A673 (cell line): ENCODE measurements around the gene APOBEC3C. TPM values are rescaled to one million over a fixed set of nuclear protein-coding genes. Genes with fewer than 3 reads are reported as not detected.

Experiments used
- BruUV-seq: library from RNA; stranded (reverse); fragments of 400-500 nt; replicated peaks from 2 replicates; lab custom pipeline; 2021; lab: Mats Ljungman, UMichigan
- CTCF ChIA-PET: fragments of 300-600 bp; sonication (Branson Sonifier 250); formaldehyde crosslinking; loops from one replicate; lab custom pipeline; 2022; ENCODE audit warnings: antibody characterized with exemption; lab: Charles Lee
- POLR2A ChIA-PET: fragments of 300-600 bp; sonication (Branson Sonifier 250); formaldehyde crosslinking; loops from one replicate; lab custom pipeline; 2022; ENCODE audit warnings: antibody characterized with exemption; ENCODE audit not compliant: low non-redundant PET; lab: Charles Lee
- DNase-seq: peaks from one replicate; pipeline ENCODE4 v3.0.0-alpha.2; 2015; ENCODE audit warnings: low spot score
- H3K27ac ChIP-seq: fragments of 200-600 bp; sonication (generic); 2 replicates; pipeline ENCODE4 v1.5.1; 2016; ENCODE audit warnings: mixed run types, low read depth, mild to moderate bottlenecking, mixed read lengths, antibody characterized with exemption, low read length; ENCODE audit not compliant: poor library complexity, severe bottlenecking
- H3K27me3 ChIP-seq: fragments of 200-600 bp; sonication (generic); replicated peaks from 2 replicates; pipeline ENCODE4 v1.6.1; 2017; ENCODE audit warnings: mixed run types, low read depth, mild to moderate bottlenecking, mixed read lengths, antibody characterized with exemption, low read length; ENCODE audit not compliant: insufficient read depth, poor library complexity
- H3K36me3 ChIP-seq: fragments of 200-600 bp; sonication (generic); 2 replicates; pipeline ENCODE4 v1.6.1; 2016; ENCODE audit warnings: mixed run types, mild to moderate bottlenecking, mixed read lengths, antibody characterized with exemption, low read length; ENCODE audit not compliant: insufficient read depth, poor library complexity, severe bottlenecking
- H3K4me1 ChIP-seq: fragments of 200-600 bp; sonication (generic); 2 replicates; pipeline ENCODE4 v1.6.1; 2017; ENCODE audit warnings: mixed run types, mild to moderate bottlenecking, mixed read lengths, antibody characterized with exemption, low read length; ENCODE audit not compliant: insufficient read depth, poor library complexity, severe bottlenecking
- H3K4me3 ChIP-seq: fragments of 200-600 bp; sonication (generic); 2 replicates; pipeline ENCODE4 v1.5.1; 2016; ENCODE audit warnings: low read depth, mixed run types, mild to moderate bottlenecking, mixed read lengths, low read length; ENCODE audit not compliant: poor library complexity, severe bottlenecking
- H3K9me3 ChIP-seq: fragments of 200-600 bp; sonication (generic); 2 replicates; pipeline ENCODE4 v1.6.1; 2016; ENCODE audit warnings: mixed run types, low read depth, mild to moderate bottlenecking, mixed read lengths, antibody characterized with exemption, low read length; ENCODE audit not compliant: poor library complexity, severe bottlenecking
- CTCF ChIP-seq: fragments of 300-800, 200-600 bp; sonication (generic); conservative IDR thresholded peaks from 2 replicates; pipeline ENCODE4 v1.5.1; 2017; ENCODE audit warnings: low read depth, mild to moderate bottlenecking, antibody characterized with exemption, low read length, moderate library complexity, mixed read lengths
- EZH2 ChIP-seq: fragments of 200-600 bp; sonication (generic); IDR thresholded peaks from 2 replicates; pipeline ENCODE4 v1.6.1; 2017; ENCODE audit warnings: borderline replicate concordance, low read depth, mild to moderate bottlenecking, mixed read lengths, antibody characterized with exemption, low read length; ENCODE audit not compliant: poor library complexity, severe bottlenecking
- intact Hi-C: fragments of 100-400 bp; cut with micrococcal nuclease; formaldehyde crosslinking; loops from one replicate; pipeline ENCODE4 v1.10.0; 2022; ENCODE audit not compliant: unreplicated experiment
- total RNA-seq: library from RNA; stranded (reverse); gene quantifications from 2 replicates; pipeline ENCODE4 v1.2.3, GENCODE V29; 2021

APOBEC3C gene
- total RNA-seq, 1 experiment from 2014 or later = 12.9 TPM

GRCh38 chr22:38965614-38966379 is 48.3 kb upstream of the APOBEC3C start:
- TF ChIP-seq EZH2 (no peak), CTCF (no peak)
- BruUV-seq = no TSS peak

GRCh38 chr22:38966380-38966702 is 47.7 kb upstream of the APOBEC3C start:
- BruUV-seq = no TSS peak
- Histone ChIP-seq H3K27ac (no peak overlapping the region), H3K27me3 (no peaks in the 10 kb centered on the region), H3K36me3 (no peaks in the 10 kb centered on the region), H3K4me3 (no peak overlapping the region), H3K9me3 (no peaks in the 10 kb centered on the region), H3K4me1 (no peaks in the 10 kb centered on the region)
- intact Hi-C loops = no loop called here
- ChIA-PET CTCF (no interaction called here), POLR2A (no interaction called here)
- no peak for DNase-seq
- TF ChIP-seq EZH2 (no peak), CTCF (no peak)

More at GRCh38 chr22:38965614-38966379, 48.3 kb upstream of the APOBEC3C start:
- Histone ChIP-seq H3K9me3 (no peaks in the 10 kb centered on the region), H3K27me3 (no peaks in the 10 kb centered on the region), H3K4me3 (no peak overlapping the region), H3K4me1 (no peaks in the 10 kb centered on the region), H3K27ac (no peak overlapping the region), H3K36me3 (no peaks in the 10 kb centered on the region)
- intact Hi-C loops = no loop called here
- CTCF ChIA-PET = no interaction called here
- no peak for DNase-seq
- POLR2A ChIA-PET = no interaction called here

GRCh38 chr22:38966942-38967341 is 47.1 kb upstream of the APOBEC3C start:
- Histone ChIP-seq H3K27me3 (no peaks in the 10 kb centered on the region), H3K36me3 (no peaks in the 10 kb centered on the region), H3K9me3 (no peaks in the 10 kb centered on the region), H3K4me1 (no peaks in the 10 kb centered on the region), H3K27ac (no peak overlapping the region), H3K4me3 (no peak overlapping the region)
- intact Hi-C loops = no loop called here
- no peak for TF ChIP-seq CTCF
- no peak for TF ChIP-seq EZH2
- no TSS peak for BruUV-seq
- ChIA-PET POLR2A (no interaction called here), CTCF (no interaction called here)
- DNase-seq = no peak
